Right lobe of liver (tissue), 4 donors: Measurements from ENCODE around the gene BORCS5.

Experiments
- POLR2A ChIP-seq: fragments of 450-650 bp; IDR thresholded peaks from one replicate; pipeline ENCODE4 v1.6.1; 2017; ENCODE audit warnings: antibody characterized with exemption, mild to moderate bottlenecking
- TF ChIP-seq, protein P1 (sequence below), 4 donors: fragments of 200-600 bp in 3 of 4; fragments of 450-650 bp in 1 of 4; IDR thresholded peaks; one replicate each; pipeline versions ENCODE4 v1.5.1 to v1.8.0; 2016 to 2022; ENCODE audit warnings: antibody characterized with exemption in 4 of 4, mild to moderate bottlenecking in 2 of 4
- donor health status: DM: no; HTN: no; CAD: no.
- donor health status: DM: no; HTN: no; CAD: no.
- donor health status: DM: no; HTN: yes; CAD: no.

GRCh38 chr12:12488296-12488695 is 131.4 kb downstream of the BORCS5 start:
- TF ChIP-seq, protein P1, sequence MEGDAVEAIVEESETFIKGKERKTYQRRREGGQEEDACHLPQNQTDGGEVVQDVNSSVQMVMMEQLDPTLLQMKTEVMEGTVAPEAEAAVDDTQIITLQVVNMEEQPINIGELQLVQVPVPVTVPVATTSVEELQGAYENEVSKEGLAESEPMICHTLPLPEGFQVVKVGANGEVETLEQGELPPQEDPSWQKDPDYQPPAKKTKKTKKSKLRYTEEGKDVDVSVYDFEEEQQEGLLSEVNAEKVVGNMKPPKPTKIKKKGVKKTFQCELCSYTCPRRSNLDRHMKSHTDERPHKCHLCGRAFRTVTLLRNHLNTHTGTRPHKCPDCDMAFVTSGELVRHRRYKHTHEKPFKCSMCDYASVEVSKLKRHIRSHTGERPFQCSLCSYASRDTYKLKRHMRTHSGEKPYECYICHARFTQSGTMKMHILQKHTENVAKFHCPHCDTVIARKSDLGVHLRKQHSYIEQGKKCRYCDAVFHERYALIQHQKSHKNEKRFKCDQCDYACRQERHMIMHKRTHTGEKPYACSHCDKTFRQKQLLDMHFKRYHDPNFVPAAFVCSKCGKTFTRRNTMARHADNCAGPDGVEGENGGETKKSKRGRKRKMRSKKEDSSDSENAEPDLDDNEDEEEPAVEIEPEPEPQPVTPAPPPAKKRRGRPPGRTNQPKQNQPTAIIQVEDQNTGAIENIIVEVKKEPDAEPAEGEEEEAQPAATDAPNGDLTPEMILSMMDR (IDR thresholded peaks at IDR 0.05), result no peak
- TF ChIP-seq POLR2A, result no peak
